Natural killer cell (primary cell): ENCODE measurements around the gene CATSPERE. TPM values are rescaled to one million over a fixed set of nuclear protein-coding genes. Genes with fewer than 3 reads are reported as not detected.

Experiments
- ATAC-seq, 3 donors: fragments of 150-1000 bp in 2 of 3; fragments of 200-7000 bp in 1 of 3; cut with Tn5 transposase; 1 replicate in 1 of 3; 2 replicates in 2 of 3; pipeline ENCODE4 v1.10.0; 2021; ENCODE audit warnings: mild to moderate bottlenecking in 2 of 3, moderate library complexity in 2 of 3
- DNase-seq, 2 donors: peaks; one replicate each; pipeline versions ENCODE4 v3.0.0 to v3.0.0-alpha.2; 2013 to 2021; ENCODE audit warnings: mixed read lengths in 1 of 2
- H3K27ac ChIP-seq: one replicate; pipeline ENCODE4 v1.5.1; 2013; ENCODE audit warnings: mild to moderate bottlenecking, low read length
- H3K27me3 ChIP-seq: one replicate; pipeline ENCODE4 v1.6.1; 2013; ENCODE audit warnings: low read length; ENCODE audit not compliant: control insufficient read depth, insufficient read depth
- H3K36me3 ChIP-seq: one replicate; pipeline ENCODE4 v1.6.1; 2013; ENCODE audit warnings: low read length; ENCODE audit not compliant: control insufficient read depth, insufficient read depth
- H3K4me1 ChIP-seq: one replicate; pipeline ENCODE4 v1.6.1; 2013; ENCODE audit warnings: low read length; ENCODE audit not compliant: control insufficient read depth, insufficient read depth
- H3K4me3 ChIP-seq: one replicate; pipeline ENCODE4 v1.5.1; 2013; ENCODE audit warnings: low read length
- H3K9me3 ChIP-seq: one replicate; pipeline ENCODE4 v1.6.1; 2013; ENCODE audit warnings: low read length; ENCODE audit not compliant: control insufficient read depth, insufficient read depth
- H3K27ac Mint-ChIP-seq, 2 donors: one replicate each; pipeline ENCODE4 v1.8.0; 2022; ENCODE audit warnings: mild to moderate bottlenecking in 2 of 2, mixed read lengths in 2 of 2, moderate library complexity in 1 of 2
- H3K27me3 Mint-ChIP-seq, 2 donors: one replicate each; pipeline ENCODE4 v1.8.0; 2022; ENCODE audit warnings: low read depth in 2 of 2, mixed read lengths in 2 of 2
- H3K36me3 Mint-ChIP-seq: one replicate; pipeline ENCODE4 v1.8.0; 2022; ENCODE audit warnings: mixed read lengths
- H3K4me1 Mint-ChIP-seq, 2 donors: one replicate each; pipeline ENCODE4 v1.8.0; 2022; ENCODE audit warnings: mixed read lengths in 2 of 2
- H3K4me3 Mint-ChIP-seq: one replicate; pipeline ENCODE4 v1.8.0; 2022; ENCODE audit warnings: mild to moderate bottlenecking, moderate library complexity, mixed read lengths
- H3K9me3 Mint-ChIP-seq, 2 donors: one replicate each; pipeline ENCODE4 v1.8.0; 2022; ENCODE audit warnings: mixed read lengths in 2 of 2
- WGBS: methylation state at CpG from one replicate; pipeline ENCODE4 v1.1.7; 2013; ENCODE audit warnings: missing lambda C conversion rate; ENCODE audit not compliant: insufficient coverage; 5-methylcytosine and 5-hydroxymethylcytosine counted together
- intact Hi-C: fragments of 100-400 bp; cut with micrococcal nuclease; formaldehyde crosslinking; loops from one replicate; pipeline ENCODE4 v1.14.2; 2022
- total RNA-seq, 4 donors: library from RNA; stranded (reverse); fragments of 120-200 nt in 1 of 4; gene quantifications; one replicate each; pipeline versions ENCODE4 v1.2.3 to v1.2.4, GENCODE V29; 2013 to 2022
- TF ChIP-seq, protein P1 (sequence below): fragments of 200-600 bp; IDR thresholded peaks from one replicate; pipeline ENCODE4 v1.8.0; 2022; ENCODE audit warnings: antibody characterized with exemption

CATSPERE gene
- total RNA-seq, 3 donors from 2014 or later (not counting 1 experiment from before 2014, with no cell fraction given), result 0.79 to 1.4 (median 0.80) TPM

DNA sequence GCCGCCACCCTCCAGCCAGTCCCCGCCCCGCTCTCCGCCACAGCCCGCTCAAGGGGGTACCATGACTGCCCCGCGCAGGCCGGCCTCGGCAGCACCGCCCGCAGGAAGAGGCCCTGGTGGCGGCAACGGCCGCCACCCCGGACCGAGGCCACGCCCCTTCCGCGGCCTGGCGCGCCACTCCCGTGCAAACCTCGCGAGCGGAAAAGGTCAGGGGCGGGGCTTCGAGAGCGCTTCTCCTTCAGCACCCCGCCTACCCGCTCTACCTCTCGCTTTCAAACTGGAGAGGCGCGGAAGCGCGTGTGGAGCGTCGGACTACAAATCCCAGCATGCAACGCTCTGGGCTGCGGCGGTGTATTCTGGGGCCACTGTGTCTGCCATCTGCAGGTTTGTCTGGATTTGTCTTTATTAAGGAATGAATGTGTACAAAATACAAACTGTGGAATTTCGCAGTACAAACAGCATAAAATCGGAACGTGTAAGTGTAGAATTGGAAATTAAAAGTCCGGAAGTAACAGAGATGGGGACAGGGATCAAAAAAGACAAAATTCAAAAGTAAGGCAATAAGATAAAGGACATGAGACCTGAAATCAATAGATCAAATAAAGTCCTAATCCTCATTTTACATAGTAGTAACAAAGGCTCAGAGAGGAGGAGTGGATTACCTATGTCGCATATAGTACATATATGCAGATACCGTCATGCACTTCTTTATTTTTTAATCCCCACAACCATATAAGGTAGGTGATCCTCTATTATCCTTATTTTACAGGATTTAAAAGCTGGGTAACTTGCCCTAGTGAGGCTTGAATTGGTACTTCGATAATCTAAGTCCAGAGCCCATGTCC is 8.9 kb upstream of the CATSPERE start:
- intact Hi-C loops, result loop anchor here (1.0 to 10.0 kb wide), 7 partner anchors 127 to 1197 kb away; partner anchors contain the start of genes CEP170, COX20 and HNRNPU
- peaks cover 12% of the 10 kb centered on the region for H3K36me3 ChIP-seq
- H3K9me3 ChIP-seq, result no peaks in the 10 kb centered on the region
- Mint-ChIP-seq H3K9me3 (no peaks in the 10 kb centered on the region), H3K4me3 (peak overlapping the region; percentile 80), H3K4me1 (peaks cover 33 to 37% of the 10 kb centered on the region in 2 donors), H3K27me3 (no peaks in the 10 kb centered on the region), H3K36me3 (no peaks in the 10 kb centered on the region), H3K27ac (peak overlapping the region; percentile 85 to 88)
- peak overlapping the region; percentile 72 for H3K4me3 ChIP-seq
- peak overlapping the region; percentile 92 for H3K27ac ChIP-seq
- no peaks in the 10 kb centered on the region for H3K27me3 ChIP-seq
- ATAC-seq (peak; percentile 85 to 96 (median 90)), DNase-seq (peak; percentile 98 to 100)
- TF ChIP-seq, protein P1, sequence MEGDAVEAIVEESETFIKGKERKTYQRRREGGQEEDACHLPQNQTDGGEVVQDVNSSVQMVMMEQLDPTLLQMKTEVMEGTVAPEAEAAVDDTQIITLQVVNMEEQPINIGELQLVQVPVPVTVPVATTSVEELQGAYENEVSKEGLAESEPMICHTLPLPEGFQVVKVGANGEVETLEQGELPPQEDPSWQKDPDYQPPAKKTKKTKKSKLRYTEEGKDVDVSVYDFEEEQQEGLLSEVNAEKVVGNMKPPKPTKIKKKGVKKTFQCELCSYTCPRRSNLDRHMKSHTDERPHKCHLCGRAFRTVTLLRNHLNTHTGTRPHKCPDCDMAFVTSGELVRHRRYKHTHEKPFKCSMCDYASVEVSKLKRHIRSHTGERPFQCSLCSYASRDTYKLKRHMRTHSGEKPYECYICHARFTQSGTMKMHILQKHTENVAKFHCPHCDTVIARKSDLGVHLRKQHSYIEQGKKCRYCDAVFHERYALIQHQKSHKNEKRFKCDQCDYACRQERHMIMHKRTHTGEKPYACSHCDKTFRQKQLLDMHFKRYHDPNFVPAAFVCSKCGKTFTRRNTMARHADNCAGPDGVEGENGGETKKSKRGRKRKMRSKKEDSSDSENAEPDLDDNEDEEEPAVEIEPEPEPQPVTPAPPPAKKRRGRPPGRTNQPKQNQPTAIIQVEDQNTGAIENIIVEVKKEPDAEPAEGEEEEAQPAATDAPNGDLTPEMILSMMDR, result peak; percentile 31
- WGBS, result 2% methylated on average over 45 of the region's 47 CpGs
- H3K4me1 ChIP-seq, result peaks cover 9% of the 10 kb centered on the region

DNA sequence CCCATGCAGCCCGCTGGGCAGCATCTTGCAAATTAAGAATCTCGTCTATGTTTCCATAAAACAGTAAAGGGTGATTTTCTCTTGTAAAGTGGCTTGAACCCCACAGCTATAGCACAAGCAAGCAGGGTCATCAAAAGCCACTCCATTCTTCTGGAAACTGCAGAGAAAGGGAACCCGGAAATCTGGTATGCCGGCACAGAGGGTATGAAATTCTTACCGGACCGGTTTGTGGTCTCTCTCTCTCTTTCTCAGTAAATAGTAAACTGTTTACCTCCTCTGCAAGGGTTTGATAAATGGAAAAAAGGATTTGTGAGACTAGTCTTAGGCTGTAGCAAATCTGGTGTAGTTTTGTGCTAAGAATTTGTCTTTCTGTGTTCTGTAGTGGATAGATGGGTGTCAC is 6.7 kb upstream of the CATSPERE start:
- ATAC-seq (no peak), DNase-seq (no peak)
- Histone ChIP-seq H3K4me1 (peaks cover 9% of the 10 kb centered on the region), H3K27ac (no peak overlapping the region), H3K4me3 (no peak overlapping the region), H3K36me3 (peaks cover 7% of the 10 kb centered on the region), H3K27me3 (no peaks in the 10 kb centered on the region), H3K9me3 (no peaks in the 10 kb centered on the region)
- H3K4me1 Mint-ChIP-seq, result peaks cover 19 to 22% of the 10 kb centered on the region in 2 donors
- H3K36me3 Mint-ChIP-seq, result no peaks in the 10 kb centered on the region
- no peak overlapping the region for H3K27ac Mint-ChIP-seq
- H3K4me3 Mint-ChIP-seq, result no peak overlapping the region
- intact Hi-C loops, result loop anchor here (5.0 to 10.0 kb wide), 2 partner anchors 410 to 518 kb away; partner anchors contain the start of gene HNRNPU
- TF ChIP-seq, protein P1, result no peak
- H3K27me3 Mint-ChIP-seq, result no peaks in the 10 kb centered on the region
- H3K9me3 Mint-ChIP-seq, result no peaks in the 10 kb centered on the region
- WGBS, result 84% methylated on average over 4 of the region's 6 CpGs

DNA sequence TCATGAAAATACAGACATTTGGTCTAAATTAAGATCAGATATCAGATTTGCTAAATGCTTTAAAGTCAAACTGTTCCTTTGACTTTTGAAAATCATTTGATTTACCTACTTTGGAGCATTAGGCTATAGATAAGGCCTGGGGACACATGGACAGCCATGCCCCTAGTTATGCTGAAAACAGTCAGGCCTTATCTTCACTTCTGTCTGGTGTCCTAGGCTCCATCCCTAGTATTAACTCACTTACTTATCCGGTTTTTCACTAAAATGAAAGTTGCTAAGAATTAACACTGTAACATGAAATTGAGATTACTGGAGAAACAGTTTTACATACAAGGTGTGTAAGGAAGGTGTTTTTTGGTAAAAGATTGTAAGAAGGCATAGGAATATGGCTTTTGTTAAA is 4.5 kb upstream of the CATSPERE start:
- H3K9me3 Mint-ChIP-seq, result peaks cover 0 to 2% of the 10 kb centered on the region in 2 donors
- H3K27me3 Mint-ChIP-seq, result no peaks in the 10 kb centered on the region
- WGBS, result no CpG with 5 or more reads among the region's 1 CpG
- H3K4me3 Mint-ChIP-seq, result no peak overlapping the region
- Histone ChIP-seq H3K4me1 (peaks cover 13% of the 10 kb centered on the region), H3K27ac (no peak overlapping the region), H3K27me3 (no peaks in the 10 kb centered on the region), H3K4me3 (no peak overlapping the region), H3K36me3 (no peaks in the 10 kb centered on the region), H3K9me3 (no peaks in the 10 kb centered on the region)
- peaks cover 15 to 20% of the 10 kb centered on the region in 2 donors for H3K4me1 Mint-ChIP-seq
- H3K27ac Mint-ChIP-seq, result no peak overlapping the region
- intact Hi-C loops, result loop anchor here (10.0 kb wide), 1 partner anchor 408 kb away; the partner anchor contains the start of gene HNRNPU
- TF ChIP-seq, protein P1, result no peak
- H3K36me3 Mint-ChIP-seq, result no peaks in the 10 kb centered on the region
- no peak for ATAC-seq
- DNase-seq, result no peak
